BLaER1 treated with 17β-estradiol and CSF1 and Interleukin-3, amounts not matched to agents 10 nM and 100 nM (cell line): ENCODE measurements around the gene STOX1.
"Not testable (repeated sequence)": the region's sequence is repeated elsewhere in the genome, so short reads cannot be mapped to it uniquely, and the experiment has no call there.

Source experiments
- H3K27ac ChIP-seq, 11 experiments: shearing (Covaris generic); formaldehyde crosslinking; 2 replicates each; pipeline ENCODE4 v1.8.1; 2022
- H3K27me3 ChIP-seq, 11 experiments: shearing (Covaris generic); formaldehyde crosslinking; 2 replicates each; pipeline ENCODE4 v1.8.1; 2022
- H3K36me3 ChIP-seq, 11 experiments: shearing (Covaris generic); formaldehyde crosslinking; 2 replicates each; pipeline ENCODE4 v1.8.1; 2022
- H3K4me1 ChIP-seq, 10 experiments: shearing (Covaris generic); formaldehyde crosslinking; 2 replicates each; pipeline ENCODE4 v1.8.1; 2022
- H3K4me2 ChIP-seq, 11 experiments: shearing (Covaris generic); formaldehyde crosslinking; 2 replicates each; pipeline ENCODE4 v1.8.1; 2022
- H3K4me3 ChIP-seq, 10 experiments: shearing (Covaris generic); formaldehyde crosslinking; 2 replicates each; pipeline ENCODE4 v1.8.1; 2022
- H3K9ac ChIP-seq, 11 experiments: shearing (Covaris generic); formaldehyde crosslinking; 2 replicates each; pipeline ENCODE4 v1.8.1; 2022
- H3K9me3 ChIP-seq, 11 experiments: shearing (Covaris generic); formaldehyde crosslinking; replicated peaks in 1 of 11; 2 replicates each; pipeline ENCODE4 v1.8.1; 2022
- H4K20me1 ChIP-seq, 11 experiments: shearing (Covaris generic); formaldehyde crosslinking; 2 replicates each; pipeline ENCODE4 v1.8.1; 2022
- Cebpa-rat ChIP-seq, 11 experiments: shearing (Covaris generic); IDR thresholded peaks; 2 replicates each; pipeline ENCODE4 v1.8.1; 2022

STOX1 gene

DNA sequence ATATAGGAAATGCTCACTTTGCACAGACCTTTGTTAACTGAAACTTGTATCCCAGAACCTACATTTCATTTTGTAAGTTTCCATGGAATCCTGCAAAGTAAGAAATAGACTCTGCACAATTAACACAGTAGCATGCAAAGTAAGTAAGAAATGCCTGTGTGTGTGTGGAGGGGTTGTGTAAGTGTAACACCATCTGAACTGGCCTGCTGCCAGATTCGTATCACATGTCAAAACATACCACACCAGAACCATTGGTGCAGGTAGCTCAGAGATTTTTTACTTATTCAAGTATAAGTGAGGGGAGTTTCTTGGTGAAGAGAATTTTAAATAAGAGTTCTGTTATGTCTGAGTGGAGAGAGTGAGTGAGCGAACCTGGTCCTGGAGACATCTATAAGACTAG, 110.8 kb downstream of the STOX1 start:
- Histone ChIP-seq H3K9me3 (no peaks in the 10 kb centered on the region), H3K27me3 (no peaks in the 10 kb centered on the region), H3K4me2 (no peak overlapping the region), H4K20me1 (peaks cover 0 to 4% (median 0%) of the 10 kb centered on the region in 11 experiments; a peak in 3 of 22 replicates), H3K4me1 (no peaks in the 10 kb centered on the region), H3K9ac (no peak overlapping the region), H3K27ac (no peak overlapping the region), H3K36me3 (peaks cover 79 to 100% (median 93%) of the 10 kb centered on the region in 11 experiments), H3K4me3 (no peak overlapping the region)
- no peak for TF ChIP-seq Cebpa-rat (IDR thresholded peaks at IDR 0.05)

GRCh38 chr10:68938884-68939283, 111.6 kb downstream of the STOX1 start:
- no peaks in the 10 kb centered on the region for H3K9me3 ChIP-seq
- no peak overlapping the region for H3K27ac ChIP-seq
- H4K20me1 ChIP-seq: peaks cover 0 to 4% (median 0%) of the 10 kb centered on the region in 11 experiments; a peak in 3 of 22 replicates
- H3K4me2 ChIP-seq: no peak overlapping the region
- H3K36me3 ChIP-seq: peaks cover 78 to 100% (median 95%) of the 10 kb centered on the region in 11 experiments
- no peak for TF ChIP-seq Cebpa-rat (IDR thresholded peaks at IDR 0.05)
- H3K27me3 ChIP-seq: no peaks in the 10 kb centered on the region
- H3K9ac ChIP-seq: no peak overlapping the region
- H3K4me1 ChIP-seq: no peaks in the 10 kb centered on the region
- H3K4me3 ChIP-seq: no peak overlapping the region

DNA sequence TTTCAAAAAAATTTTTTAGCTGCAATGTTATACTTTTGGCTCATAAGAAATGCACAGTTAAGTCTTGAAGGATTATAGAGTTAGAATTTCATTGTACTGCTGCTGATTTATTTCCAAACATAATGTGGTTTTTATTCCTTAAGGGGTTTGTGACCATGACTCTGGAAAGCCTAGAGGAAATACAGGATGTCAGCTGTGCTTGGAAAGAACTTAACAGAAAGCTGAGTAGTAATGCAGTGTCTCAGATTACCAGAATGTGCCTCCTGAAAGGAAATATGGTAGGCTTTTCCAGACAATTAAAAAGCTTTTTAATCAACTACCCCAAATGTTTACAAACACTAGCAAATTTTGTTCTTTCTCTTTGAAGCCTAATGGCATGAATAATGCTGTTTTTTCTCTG, 113.6 kb downstream of the STOX1 start:
- H3K9me3 ChIP-seq, H3K27ac ChIP-seq, H4K20me1 ChIP-seq, H3K27me3 ChIP-seq, H3K4me1 ChIP-seq, H3K4me3 ChIP-seq, H3K4me2 ChIP-seq, H3K9ac ChIP-seq: not testable (repeated sequence)
- peaks cover 81 to 100% (median 92%) of the 10 kb centered on the region in 11 experiments for H3K36me3 ChIP-seq
